Right ventricle myocardium superior (tissue), 1 donor: Measurements from ENCODE around the gene CNTRL. TPM values are rescaled to one million over a fixed set of nuclear protein-coding genes. Genes with fewer than 3 reads are reported as not detected.
"Not testable (repeated sequence)": the region's sequence is repeated elsewhere in the genome, so short reads cannot be mapped to it uniquely, and the experiment has no call there.

ENCODE experiments used
- ATAC-seq: fragments of 200-7000 bp; cut with Tn5 transposase; one replicate; pipeline ENCODE4 v1.9.1; 2020; ENCODE audit warnings: mild to moderate bottlenecking; ENCODE audit not compliant: poor library complexity
- DNase-seq: peaks from one replicate; pipeline ENCODE4 v3.0.0-alpha.2; 2020
- intact Hi-C: fragments of 100-400 bp; cut with DNase I; formaldehyde crosslinking; loops from one replicate; pipeline ENCODE4 v1.11.2; 2022
- total RNA-seq: library from RNA; stranded (reverse); fragmentation: NEBNext Ultra II Directional; extraction: Animal tissue kit (Norgen Biotek cat#: 25700); gene quantifications from one replicate; pipeline ENCODE4 v1.2.1, GENCODE V29; 2021
- donor health status: DM: no; HTN: yes; CAD: no; lungs with severe emphysema.

Gene CNTRL
- total RNA-seq, 1 donor from 2014 or later, result 2.6 TPM

DNA sequence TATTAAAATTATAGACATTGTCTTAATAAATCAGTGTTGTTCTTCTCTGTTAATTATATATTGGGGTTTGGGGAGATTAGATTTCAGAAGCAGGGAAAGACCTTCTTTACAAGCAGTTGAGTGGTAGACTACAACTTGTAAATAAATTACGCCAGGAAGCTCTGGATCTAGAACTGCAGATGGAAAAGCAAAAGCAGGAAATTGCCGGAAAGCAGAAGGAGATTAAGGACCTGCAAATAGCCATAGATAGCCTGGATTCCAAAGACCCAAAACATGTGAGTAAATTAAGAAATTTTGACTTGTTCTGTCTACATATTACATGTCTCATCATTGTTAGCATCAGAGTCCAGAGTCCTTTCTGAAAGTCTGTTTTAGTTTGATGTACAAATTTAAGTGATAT, 43.5 kb downstream of the CNTRL start:
- ATAC-seq, result no peak
- intact Hi-C loops, result no loop called here
- DNase-seq, result no peak

DNA sequence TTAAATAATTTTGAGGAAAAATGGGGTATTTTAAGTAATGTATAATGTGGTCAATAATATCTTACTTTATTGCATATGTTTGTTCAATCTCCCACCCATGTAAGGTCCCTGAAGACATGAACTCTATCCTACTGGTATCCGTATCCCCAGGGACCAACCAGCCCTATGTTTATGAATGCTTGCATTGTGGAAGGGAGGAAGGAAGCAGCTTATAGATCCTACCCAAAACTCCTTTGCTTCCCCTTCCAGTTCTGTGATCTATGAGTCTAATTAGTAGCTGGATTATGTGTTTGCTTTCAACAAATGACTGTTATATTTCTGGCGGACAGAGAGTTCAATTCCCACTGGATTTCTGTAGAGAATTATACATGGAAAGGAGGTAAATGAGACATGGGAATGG, 45.6 kb downstream of the CNTRL start:
- intact Hi-C loops, result no loop called here
- no peak for DNase-seq
- ATAC-seq, result no peak

- DNase-seq, result peak; percentile 99
- intact Hi-C loops, result no loop called here
- ATAC-seq, result peak; percentile 100
Measured at GRCh38 chr9:121121582-121122087, 46.9 kb downstream of the CNTRL start.

DNA sequence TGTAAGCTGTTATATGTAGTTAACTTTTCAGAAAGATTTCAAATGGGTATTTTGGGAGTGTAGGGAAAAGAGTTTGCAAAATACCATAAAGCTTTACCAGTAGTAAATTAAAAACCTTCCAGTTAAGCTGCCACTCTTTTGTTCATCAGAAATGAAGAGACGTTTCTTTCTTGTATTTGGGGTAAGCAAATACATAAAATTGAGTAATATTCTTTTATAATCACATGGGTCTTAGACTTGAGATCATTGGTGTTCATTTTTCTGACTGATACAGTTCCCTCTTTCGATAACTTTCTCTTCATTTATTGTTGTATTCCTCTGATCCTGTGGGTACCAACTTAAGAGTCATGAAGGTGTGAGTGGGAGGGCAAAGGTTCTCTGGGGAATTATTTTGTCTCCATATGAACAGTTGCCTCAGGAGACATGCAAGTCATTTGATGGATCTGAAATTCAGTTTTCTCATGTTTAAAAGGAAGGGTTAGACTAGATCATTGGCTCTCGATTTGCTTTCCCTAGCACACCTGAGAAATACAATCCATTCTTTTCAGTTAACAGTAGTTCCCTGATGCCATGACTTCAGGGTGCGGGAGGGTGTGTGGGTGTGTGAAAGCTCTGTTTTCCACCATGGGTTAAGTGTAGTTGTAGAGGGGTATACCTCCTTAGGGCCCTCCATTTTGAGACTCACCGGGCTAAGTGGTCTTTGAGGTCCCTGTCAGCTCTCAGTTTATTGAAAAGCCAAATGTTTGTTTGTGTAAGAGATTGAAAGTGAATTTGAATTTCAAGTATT, 47.7 kb downstream of the CNTRL start:
- ATAC-seq, result no peak
- intact Hi-C loops, result no loop called here

GRCh38 chr9:121123816-121124535, 49.2 kb downstream of the CNTRL start:
- DNase-seq (no peak), ATAC-seq (no peak)
- intact Hi-C loops, result no loop called here

More for the DNA sequence above, 47.7 kb downstream of the CNTRL start:
- DNase-seq, result no peak

DNA sequence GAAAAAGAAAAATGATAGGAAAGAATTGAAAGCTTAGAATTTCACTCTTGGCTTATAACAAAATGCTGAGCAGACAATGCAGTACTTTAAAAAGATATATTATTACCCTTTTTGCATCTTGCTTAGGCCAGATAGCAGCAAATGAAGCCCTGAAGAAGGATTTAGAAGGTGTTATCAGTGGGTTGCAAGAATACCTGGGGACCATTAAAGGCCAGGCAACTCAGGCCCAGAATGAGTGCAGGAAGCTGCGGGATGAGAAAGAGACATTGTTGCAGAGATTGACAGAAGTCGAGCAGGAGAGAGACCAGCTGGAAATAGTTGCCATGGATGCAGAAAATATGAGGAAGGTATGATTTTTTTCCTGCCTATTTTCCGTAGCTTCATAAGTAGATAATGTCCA, 50.8 kb downstream of the CNTRL start:
- ATAC-seq, result no peak
- DNase-seq, result no peak
- intact Hi-C loops, result no loop called here

- ATAC-seq, intact Hi-C loops, DNase-seq: not testable (repeated sequence)
Measured at GRCh38 chr9:121129384-121129783, 54.6 kb downstream of the CNTRL start.

- intact Hi-C loops, result no loop called here
- peak; percentile 50 for DNase-seq
- ATAC-seq, result no peak
Measured at GRCh38 chr9:121133104-121133816, 58.5 kb downstream of the CNTRL start.

- intact Hi-C loops, result no loop called here
- ATAC-seq (no peak), DNase-seq (no peak)
Measured at GRCh38 chr9:121135642-121136041, 60.9 kb downstream of the CNTRL start.

DNA sequence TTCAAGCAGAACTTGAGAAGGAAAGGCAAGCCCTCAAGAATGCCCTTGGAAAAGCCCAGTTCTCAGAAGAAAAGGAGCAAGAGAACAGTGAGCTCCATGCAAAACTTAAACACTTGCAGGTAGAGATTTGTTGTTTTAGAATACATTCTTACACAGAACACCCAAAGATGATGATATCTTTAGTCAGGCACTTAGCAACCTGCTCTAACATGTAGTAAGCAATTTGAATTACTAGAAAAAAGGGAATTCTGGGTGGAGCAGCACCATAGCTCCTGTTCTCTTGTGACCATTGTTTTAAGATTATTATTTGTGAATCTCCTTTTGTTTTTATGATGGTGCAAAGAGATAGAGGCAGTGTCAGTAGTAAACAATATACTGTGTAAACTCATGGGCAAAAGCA, 63.8 kb downstream of the CNTRL start:
- DNase-seq, result no peak
- no peak for ATAC-seq
- intact Hi-C loops, result no loop called here

DNA sequence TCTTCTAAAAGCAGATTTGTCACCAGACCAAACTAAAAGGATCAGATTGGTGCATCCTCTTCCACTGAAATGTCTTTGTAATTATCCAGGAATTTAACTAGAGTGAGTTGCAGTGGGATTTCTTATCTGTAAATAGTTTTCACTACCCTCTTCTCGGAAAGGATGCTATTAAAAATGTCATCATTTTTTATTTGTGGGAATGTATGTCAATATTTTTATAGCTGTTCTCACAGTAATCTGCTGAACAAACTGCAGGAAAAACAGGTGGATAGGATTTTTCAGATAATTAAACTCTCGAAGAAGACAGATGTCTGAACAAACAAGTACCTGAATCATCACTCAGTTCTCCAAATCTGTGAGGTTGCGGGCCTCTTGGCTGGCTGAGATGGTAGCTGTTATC, 64.2 kb downstream of the CNTRL start:
- ATAC-seq (no peak), DNase-seq (no peak)
- intact Hi-C loops, result no loop called here

DNA sequence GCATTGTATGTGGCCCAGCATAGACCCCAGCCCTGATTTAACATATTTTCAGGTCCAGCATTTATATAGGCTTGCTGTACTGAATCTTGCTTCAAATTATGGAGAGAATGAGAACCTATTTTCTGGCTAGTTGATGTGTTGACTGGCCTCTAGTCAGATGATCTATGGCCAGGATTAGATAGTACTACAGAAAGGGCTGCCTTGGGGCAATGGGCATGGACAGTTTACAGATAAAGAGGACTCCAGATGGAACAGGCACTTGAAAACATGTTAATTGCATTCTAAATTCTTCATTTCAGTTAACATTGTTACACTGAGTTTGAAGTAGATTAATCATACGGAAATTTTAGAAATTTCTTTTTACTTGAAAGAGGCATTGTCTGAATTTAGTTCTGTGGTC, 65.4 kb downstream of the CNTRL start:
- ATAC-seq (no peak), DNase-seq (no peak)
- intact Hi-C loops, result no loop called here

DNA sequence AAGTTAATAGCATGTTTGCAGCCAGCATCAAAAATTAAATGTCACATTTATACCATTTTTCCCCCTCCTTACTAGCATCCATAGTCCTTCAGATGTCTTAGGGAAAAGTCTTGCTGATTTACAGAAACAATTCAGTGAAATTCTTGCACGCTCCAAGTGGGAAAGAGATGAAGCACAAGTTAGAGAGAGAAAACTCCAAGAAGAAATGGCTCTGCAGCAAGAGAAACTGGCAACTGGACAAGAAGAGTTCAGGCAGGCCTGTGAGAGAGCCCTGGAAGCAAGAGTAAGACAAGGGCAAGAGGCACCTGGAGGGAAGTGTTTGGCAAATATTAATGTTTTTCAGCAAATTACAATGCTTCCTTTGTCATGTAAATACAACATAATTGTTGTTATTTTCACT, 66.6 kb downstream of the CNTRL start:
- intact Hi-C loops, result no loop called here

DNA sequence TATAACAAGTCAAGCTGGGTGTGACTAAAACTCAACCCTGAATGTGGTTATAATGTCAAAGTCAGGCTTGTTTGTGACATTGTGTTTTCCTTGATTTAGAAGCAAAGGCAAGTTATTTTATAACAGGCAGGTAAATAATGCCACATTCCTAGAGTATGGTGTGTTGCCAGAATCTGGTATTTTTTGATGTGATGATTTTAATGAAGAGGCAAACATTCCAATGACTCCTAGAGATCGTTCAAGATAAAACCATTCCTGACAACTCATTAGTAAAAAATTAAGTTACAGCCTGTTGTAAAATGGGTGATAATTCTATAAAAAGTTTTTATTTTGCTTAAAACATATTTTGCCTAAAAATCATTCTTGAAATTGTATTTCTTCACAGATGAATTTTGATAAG, 67.0 kb downstream of the CNTRL start:
- ATAC-seq (no peak), DNase-seq (no peak)
- intact Hi-C loops, result no loop called here

More for the DNA sequence above, 66.6 kb downstream of the CNTRL start:
- no peak for DNase-seq
- no peak for ATAC-seq

DNA sequence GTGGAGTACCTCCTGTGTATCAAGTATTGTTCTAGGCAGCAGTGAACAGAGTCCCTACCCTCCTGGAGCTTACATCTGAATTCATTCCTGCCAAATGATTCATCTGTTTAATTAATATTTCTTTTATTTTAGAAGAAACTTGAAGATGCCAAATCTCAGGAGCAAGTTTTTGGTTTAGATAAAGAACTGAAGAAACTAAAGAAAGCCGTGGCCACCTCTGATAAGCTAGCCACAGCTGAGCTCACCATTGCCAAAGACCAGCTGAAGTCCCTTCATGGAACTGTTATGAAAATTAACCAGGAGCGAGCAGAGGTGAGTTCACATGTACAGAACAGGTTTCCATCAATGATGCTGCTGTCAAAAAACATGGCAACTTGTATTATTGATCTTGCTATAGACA, 69.0 kb downstream of the CNTRL start:
- no peak for DNase-seq
- ATAC-seq, result no peak
- intact Hi-C loops, result no loop called here

DNA sequence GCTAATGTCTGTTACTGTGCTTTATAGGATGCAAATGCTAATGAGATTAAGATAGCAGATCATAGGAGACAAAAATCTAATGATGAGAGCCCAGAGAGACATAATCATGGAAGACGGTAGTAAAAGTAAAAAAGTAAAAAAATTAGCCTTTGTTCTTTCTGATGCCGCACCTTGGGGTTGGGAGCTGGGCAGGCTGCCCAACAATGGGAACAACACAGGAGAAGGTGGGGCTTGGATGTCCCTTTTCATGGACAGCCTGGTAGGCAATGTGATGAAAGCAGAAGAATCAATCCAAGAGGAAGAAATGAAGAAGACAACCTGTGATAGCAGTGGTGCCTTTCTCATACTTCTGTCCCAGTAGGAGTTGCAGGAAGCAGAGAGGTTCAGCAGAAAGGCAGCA, 69.7 kb downstream of the CNTRL start:
- no peak for ATAC-seq
- intact Hi-C loops, result no loop called here
- no peak for DNase-seq

DNA sequence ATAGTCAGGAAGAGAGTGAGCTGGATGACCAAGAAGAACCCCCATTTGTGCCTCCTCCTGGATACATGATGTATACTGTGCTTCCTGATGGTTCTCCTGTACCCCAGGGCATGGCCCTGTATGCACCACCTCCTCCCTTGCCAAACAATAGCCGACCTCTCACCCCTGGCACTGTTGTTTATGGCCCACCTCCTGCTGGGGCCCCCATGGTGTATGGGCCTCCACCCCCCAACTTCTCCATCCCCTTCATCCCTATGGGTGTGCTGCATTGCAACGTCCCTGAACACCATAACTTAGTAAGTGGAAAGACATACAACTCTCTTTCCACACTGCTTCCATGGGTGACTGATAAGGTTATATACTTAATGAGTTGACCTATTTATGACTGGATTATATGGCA, 75.4 kb downstream of the CNTRL start:
- DNase-seq, result no peak
- intact Hi-C loops, result no loop called here
- no peak for ATAC-seq

- intact Hi-C loops, result no loop called here
- DNase-seq (no peak), ATAC-seq (no peak)
Measured at GRCh38 chr9:121153642-121154041, 78.9 kb downstream of the CNTRL start.

DNA sequence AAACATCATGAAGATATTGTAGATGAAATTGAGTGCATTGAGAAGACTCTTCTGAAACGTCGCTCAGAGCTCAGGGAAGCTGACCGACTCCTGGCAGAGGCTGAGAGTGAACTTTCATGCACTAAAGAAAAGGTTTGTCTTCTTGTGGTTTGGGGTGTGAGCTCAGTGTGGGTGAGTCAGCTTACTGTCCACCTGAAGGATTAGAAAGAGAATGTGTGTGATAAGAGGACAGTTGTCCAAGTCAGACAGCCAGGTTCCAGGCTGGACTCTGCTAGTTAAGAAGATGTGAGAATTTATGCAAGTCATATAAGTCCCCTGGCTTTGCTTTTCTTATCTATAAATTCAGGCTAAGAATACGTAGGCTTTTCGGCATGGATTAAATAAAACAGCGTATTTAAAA, 80.0 kb downstream of the CNTRL start:
- intact Hi-C loops, result no loop called here
- DNase-seq (no peak), ATAC-seq (no peak)
